Activated naive CD4-positive, alpha-beta T cell (primary cell): Measurements from ENCODE around the gene MAML3.

ENCODE experiments used
- DNase-seq, 4 experiments: peaks; one replicate each; lab custom pipeline; 2025; lab: John Stamatoyannopoulos, UW

MAML3 gene

GRCh38 chr4:139810710-139811109 is 343.3 kb downstream of the MAML3 start:
- DNase-seq: no peak

DNA sequence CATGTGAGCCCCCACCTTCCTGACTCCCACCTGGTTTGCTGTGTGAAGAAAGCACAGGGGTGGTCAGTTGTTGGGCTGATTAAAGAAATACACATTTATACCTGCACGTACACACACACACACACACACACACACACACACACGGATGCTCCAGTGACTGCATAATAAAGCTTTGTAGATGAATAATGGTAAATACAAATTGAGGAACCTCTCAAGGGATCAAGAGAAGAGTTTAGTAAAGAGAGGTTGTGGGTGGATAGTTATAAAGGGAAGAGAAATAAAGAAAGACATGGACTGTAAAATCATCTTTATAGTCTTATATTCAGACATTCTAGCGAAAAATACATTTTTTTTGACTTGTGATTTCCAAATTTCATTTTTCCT is 344.2 kb downstream of the MAML3 start:
- no peak for DNase-seq

GRCh38 chr4:139808808-139809756 is 344.9 kb downstream of the MAML3 start:
- DNase-seq: no peak

DNA sequence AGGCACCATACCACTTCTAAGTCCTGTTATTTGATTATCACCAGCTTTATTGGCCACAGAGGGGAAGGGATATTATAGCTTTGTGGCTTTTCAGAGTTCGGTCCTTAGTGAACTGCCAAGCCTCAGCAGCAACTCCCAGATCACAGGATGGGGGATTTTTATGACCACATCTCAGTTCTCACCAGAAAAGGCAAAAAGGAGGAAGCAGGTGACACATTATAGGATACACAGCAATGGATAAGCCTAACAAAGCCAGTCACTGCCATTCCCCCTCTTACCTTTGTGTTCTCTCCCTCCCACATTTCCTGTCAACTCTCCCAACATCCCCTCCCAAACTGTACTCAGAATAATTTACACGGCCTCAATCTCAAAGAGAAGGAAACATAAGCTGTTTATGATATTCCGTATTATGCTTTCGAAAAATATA is 345.6 kb downstream of the MAML3 start:
- DNase-seq: no peak

- DNase-seq: no peak
These were observed 346.5 kb downstream of the MAML3 start for GRCh38 chr4:139807483-139807882.

DNA sequence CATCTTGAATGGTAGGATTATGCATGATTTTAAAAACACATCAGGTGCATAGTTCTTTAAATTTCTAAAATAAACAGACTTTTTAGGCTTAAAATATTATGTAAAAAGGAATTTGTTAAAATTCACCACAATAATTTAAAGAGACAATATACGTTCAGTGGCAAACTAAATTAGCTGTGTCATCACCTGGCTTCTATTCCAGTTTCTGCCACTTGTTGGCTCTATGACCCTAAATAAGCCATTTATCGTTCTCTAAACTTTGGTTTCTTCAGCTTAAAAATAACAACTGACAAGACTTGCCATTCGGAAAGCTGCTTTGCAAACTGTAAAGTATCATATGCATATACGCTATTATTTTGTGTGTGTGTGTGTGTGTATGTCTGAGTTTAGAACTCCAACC is 347.1 kb downstream of the MAML3 start:
- DNase-seq: no peak

- no peak for DNase-seq
These were observed 351.1 kb downstream of the MAML3 start for GRCh38 chr4:139802931-139803330.

DNA sequence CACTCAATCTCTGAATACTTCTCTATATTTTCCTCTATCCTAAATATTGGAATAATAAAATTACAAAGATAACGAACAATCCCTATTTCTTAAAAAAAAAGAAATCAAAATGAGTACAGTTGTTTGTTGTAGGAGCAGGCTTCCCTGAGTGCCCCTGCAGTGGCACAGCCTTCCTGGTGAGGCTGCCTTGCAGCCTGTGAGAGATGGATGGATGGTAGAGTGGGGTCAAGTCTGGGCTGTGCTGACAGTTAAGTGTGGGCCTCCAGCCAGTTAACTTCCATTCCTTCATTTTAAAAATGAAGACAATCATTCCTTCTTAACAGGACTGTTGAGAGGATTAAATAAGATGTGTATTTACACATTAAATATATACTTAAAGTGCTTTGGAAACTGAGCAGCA is 351.5 kb downstream of the MAML3 start:
- no peak for DNase-seq

- no peak for DNase-seq
These were observed 352.1 kb downstream of the MAML3 start for GRCh38 chr4:139801895-139802294.

GRCh38 chr4:139800082-139800481 is 353.9 kb downstream of the MAML3 start:
- DNase-seq: no peak

DNA sequence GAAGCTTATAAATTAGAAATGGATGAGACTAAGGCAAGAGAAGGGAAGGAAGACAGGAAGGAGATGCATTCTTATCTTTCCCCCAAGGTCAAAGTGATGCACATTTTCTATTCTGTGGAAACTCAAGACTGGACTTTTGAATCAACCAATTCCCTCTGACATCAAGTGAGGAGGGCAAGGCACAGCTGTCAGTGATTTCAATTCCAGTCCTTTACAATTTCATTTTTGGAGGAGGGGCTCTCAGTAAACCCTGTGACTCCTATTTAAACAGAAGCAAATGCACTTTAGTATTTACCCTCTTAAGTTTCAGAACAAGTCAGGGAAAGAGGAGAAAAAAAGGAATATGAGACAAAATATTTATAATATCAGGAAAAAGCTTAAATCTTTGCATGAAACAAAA is 354.4 kb downstream of the MAML3 start:
- DNase-seq: no peak

DNA sequence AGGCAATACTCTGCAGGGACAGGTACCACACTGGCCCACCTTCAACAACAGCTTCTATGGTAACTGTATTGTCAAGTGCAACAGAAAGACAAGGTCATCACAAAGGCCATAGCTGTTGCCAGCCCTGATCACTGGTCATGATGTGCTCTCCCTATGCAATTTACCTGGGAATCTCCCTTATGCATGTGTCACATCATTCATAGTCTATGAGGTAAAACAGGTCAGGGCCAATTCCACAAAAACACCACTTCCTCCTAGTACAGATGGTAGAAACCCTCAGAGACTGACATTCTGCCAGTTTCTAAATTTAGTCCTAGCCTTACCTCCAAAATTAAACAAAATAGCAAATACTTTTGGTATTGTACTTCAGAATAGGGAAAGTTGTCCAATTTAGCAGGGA is 355.5 kb downstream of the MAML3 start:
- no peak for DNase-seq

- no peak for DNase-seq
These were observed 356.7 kb downstream of the MAML3 start for GRCh38 chr4:139797287-139797686.

DNA sequence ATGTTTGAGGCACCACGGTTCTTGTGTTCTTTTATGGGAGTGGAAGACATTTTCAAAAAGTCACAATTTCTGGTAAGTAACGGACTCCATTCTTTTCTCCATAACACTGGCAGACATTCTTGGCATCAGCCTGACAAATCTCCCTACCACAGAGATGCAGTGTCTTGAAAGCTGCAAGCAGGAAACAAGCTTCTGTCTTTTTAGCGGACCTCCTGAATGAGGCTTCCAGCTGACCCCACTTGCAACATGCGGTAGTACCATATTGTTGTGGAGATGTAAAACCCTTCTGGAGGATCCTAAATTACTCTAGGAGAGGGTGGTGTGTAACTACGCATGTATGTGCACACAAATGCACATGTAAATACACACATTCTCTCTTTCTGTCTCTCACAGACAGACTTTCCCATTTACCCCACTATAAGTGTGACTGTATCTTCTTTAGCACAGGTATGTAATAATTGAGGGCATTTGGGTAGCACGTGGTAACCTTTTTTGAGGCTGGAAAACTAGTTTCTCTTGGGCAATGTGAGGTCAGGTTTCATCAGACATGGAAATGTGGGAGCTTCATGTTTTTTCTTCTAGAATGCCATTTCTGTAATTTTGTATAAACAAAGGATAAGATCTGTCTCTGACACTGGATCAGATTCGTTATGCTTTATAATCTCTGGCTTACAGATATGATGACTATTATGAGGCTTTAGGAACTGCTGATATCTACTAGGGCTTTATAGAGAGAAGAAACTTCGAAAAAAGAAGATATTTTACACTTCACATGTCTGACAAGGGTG is 358.3 kb downstream of the MAML3 start:
- no peak for DNase-seq

GRCh38 chr4:139794158-139794954 is 359.6 kb downstream of the MAML3 start:
- no peak for DNase-seq

- DNase-seq: no peak
These were observed 362.3 kb downstream of the MAML3 start for GRCh38 chr4:139791681-139792080.

- DNase-seq: no peak
These were observed 363.7 kb downstream of the MAML3 start for GRCh38 chr4:139790291-139790690.

DNA sequence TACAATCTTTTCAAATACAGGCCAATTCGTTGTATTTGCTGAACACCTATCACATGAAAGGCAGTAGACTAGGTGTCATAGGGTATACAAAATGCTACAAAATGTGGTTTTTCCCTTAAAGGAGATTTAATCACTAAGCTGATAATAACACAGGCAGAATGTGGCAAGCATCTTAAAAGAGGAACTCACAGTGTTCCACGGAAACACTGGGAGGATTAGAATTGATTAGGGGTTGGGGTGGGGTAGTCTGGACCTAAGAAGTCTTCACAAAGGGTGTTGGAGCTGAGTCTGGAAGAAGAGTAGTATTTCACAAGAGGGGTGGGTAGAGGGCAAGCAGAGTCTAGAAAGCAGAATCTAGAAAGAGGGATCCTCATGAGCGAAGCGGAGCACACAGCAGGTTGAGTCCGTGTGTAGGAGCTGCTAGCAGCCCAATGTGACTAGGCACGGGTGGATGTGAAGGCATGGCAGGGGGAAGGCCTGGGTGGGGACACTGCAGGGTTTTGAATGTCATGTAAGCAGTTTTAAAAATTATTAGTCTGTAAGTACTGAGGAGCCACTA is 364.8 kb downstream of the MAML3 start:
- DNase-seq: no peak

- DNase-seq: no peak
These were observed 367.3 kb downstream of the MAML3 start for GRCh38 chr4:139786494-139787354.

- no peak for DNase-seq
These were observed 368.6 kb downstream of the MAML3 start for GRCh38 chr4:139785356-139785755.
